Brain microvascular endothelial cell (primary cell): ENCODE results near the gene PLA1A.

Source experiments
- DNase-seq: peaks from one replicate; pipeline ENCODE4 v3.0.0-alpha.2; 2020
- H3K27ac ChIP-seq: fragments of 250-450 bp; sonication (Bioruptor Pico); 2 replicates; pipeline ENCODE4 v1.5.1; 2020; ENCODE audit warnings: mild to moderate bottlenecking, moderate library complexity
- H3K27me3 ChIP-seq: fragments of 250-450 bp; sonication (Bioruptor Pico); replicated peaks from 2 replicates; pipeline ENCODE4 v1.5.1; 2020; ENCODE audit warnings: mild to moderate bottlenecking
- H3K36me3 ChIP-seq: fragments of 250-450 bp; sonication (Bioruptor Pico); replicated peaks from 2 replicates; pipeline ENCODE4 v1.5.1; 2020; ENCODE audit warnings: mild to moderate bottlenecking
- H3K4me3 ChIP-seq: 2 replicates; pipeline ENCODE4 v1.5.1; 2011; ENCODE audit warnings: low read depth, mild to moderate bottlenecking, control low read depth, low read length, moderate library complexity
- in situ Hi-C: cut with HindIII; loops from 2 replicates; pipeline ENCODE4 v1.10.0; 2017; ENCODE audit warnings: low sequenced_read_pairs, low pct_ligation_motif_present
- TF ChIP-seq, protein P1 (sequence below): IDR thresholded peaks from 2 replicates; pipeline ENCODE4 v1.5.1; 2011; ENCODE audit warnings: low read depth, mild to moderate bottlenecking, moderate library complexity, low read length, control low read depth, inconsistent platforms; ENCODE audit errors: missing control alignments

The PLA1A gene

DNA sequence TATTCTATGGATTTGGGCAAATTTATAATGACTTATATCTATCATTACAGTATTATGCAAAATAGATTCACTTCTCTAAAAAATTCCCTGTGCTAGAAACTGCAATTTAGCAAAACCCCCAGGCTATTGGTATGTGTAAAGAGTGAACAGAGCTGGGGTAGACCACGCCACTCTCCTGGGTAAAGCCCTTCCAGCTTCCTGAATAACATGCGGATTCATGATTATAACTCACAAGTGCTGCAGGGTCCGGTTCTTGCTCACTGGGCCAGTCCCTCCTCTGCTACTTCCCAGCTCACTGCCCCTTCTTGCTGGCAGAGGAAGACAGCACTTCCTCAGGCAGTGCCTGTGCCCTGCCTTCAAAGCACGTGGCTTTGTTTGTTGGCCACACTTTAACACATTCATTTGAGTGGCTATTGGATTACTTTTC is 42.4 kb upstream of the PLA1A start:
- TF ChIP-seq, protein P1, sequence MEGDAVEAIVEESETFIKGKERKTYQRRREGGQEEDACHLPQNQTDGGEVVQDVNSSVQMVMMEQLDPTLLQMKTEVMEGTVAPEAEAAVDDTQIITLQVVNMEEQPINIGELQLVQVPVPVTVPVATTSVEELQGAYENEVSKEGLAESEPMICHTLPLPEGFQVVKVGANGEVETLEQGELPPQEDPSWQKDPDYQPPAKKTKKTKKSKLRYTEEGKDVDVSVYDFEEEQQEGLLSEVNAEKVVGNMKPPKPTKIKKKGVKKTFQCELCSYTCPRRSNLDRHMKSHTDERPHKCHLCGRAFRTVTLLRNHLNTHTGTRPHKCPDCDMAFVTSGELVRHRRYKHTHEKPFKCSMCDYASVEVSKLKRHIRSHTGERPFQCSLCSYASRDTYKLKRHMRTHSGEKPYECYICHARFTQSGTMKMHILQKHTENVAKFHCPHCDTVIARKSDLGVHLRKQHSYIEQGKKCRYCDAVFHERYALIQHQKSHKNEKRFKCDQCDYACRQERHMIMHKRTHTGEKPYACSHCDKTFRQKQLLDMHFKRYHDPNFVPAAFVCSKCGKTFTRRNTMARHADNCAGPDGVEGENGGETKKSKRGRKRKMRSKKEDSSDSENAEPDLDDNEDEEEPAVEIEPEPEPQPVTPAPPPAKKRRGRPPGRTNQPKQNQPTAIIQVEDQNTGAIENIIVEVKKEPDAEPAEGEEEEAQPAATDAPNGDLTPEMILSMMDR, result no peak
- no peak for DNase-seq
- no peak overlapping the region for H3K27ac ChIP-seq
- H3K36me3 ChIP-seq, result no peaks in the 10 kb centered on the region
- in situ Hi-C loops, result no loop called here
- H3K4me3 ChIP-seq, result no peak overlapping the region
- no peaks in the 10 kb centered on the region for H3K27me3 ChIP-seq

GRCh38 chr3:119555929-119556328 is 41.8 kb upstream of the PLA1A start:
- H3K36me3 ChIP-seq, result no peaks in the 10 kb centered on the region
- in situ Hi-C loops, result no loop called here

GRCh38 chr3:119557192-119557876 is 40.4 kb upstream of the PLA1A start:
- H3K27ac ChIP-seq, result no peak overlapping the region
- TF ChIP-seq, protein P1, result no peak
- no peak overlapping the region for H3K4me3 ChIP-seq
- DNase-seq, result no peak
- no peaks in the 10 kb centered on the region for H3K27me3 ChIP-seq
- no peaks in the 10 kb centered on the region for H3K36me3 ChIP-seq
- in situ Hi-C loops, result no loop called here

More at GRCh38 chr3:119555929-119556328, 41.8 kb upstream of the PLA1A start:
- TF ChIP-seq, protein P1, result no peak
- Histone ChIP-seq H3K27me3 (no peaks in the 10 kb centered on the region), H3K27ac (no peak overlapping the region), H3K4me3 (no peak overlapping the region)
- no peak for DNase-seq

- no peak for DNase-seq
- in situ Hi-C loops, result no loop called here
- H3K4me3 ChIP-seq, result no peak overlapping the region
- H3K36me3 ChIP-seq, result no peaks in the 10 kb centered on the region
- no peaks in the 10 kb centered on the region for H3K27me3 ChIP-seq
- no peak overlapping the region for H3K27ac ChIP-seq
- TF ChIP-seq, protein P1, result no peak
These were observed 39.8 kb upstream of the PLA1A start for GRCh38 chr3:119557877-119558269.

GRCh38 chr3:119558626-119559317 is 38.9 kb upstream of the PLA1A start:
- no peak for DNase-seq
- Histone ChIP-seq H3K36me3 (no peaks in the 10 kb centered on the region), H3K27ac (no peak overlapping the region), H3K27me3 (no peaks in the 10 kb centered on the region), H3K4me3 (no peak overlapping the region)
- in situ Hi-C loops, result no loop called here
- TF ChIP-seq, protein P1, result no peak
